HG03469 (cell line): ENCODE results near the gene MED22.
"Not testable (repeated sequence)": the region's sequence is repeated elsewhere in the genome, so short reads cannot be mapped to it uniquely, and the experiment has no call there.

Experiments used
- ATAC-seq: cut with Tn5 transposase; IDR thresholded peaks from one replicate; pipeline ENCODE4 v1.9.1; 2021; ENCODE audit warnings: mild to moderate bottlenecking, moderate library complexity, moderate number of reproducible peaks; ENCODE audit not compliant: unreplicated experiment

Gene MED22

DNA sequence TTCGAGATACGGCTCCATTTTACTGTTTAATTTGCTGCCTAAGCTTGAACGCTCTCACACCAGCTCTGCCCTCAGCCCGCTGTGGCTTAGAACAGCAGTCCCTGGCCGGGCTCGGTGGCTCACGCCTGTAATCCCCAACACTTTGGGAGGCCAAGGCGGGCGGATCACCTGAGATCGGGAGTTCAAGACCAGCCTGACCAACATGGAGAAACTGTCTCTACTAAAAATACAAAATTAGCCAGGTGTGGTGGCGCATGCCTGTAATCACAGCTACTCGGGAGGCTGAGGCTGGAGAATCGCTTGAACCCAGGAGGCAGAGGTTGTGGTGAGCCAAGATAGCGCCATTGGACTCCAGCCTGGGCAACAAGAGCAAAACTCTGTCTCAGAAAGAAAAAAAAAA lies 29.3 kb upstream of the MED22 start:
- ATAC-seq: not testable (repeated sequence)

DNA sequence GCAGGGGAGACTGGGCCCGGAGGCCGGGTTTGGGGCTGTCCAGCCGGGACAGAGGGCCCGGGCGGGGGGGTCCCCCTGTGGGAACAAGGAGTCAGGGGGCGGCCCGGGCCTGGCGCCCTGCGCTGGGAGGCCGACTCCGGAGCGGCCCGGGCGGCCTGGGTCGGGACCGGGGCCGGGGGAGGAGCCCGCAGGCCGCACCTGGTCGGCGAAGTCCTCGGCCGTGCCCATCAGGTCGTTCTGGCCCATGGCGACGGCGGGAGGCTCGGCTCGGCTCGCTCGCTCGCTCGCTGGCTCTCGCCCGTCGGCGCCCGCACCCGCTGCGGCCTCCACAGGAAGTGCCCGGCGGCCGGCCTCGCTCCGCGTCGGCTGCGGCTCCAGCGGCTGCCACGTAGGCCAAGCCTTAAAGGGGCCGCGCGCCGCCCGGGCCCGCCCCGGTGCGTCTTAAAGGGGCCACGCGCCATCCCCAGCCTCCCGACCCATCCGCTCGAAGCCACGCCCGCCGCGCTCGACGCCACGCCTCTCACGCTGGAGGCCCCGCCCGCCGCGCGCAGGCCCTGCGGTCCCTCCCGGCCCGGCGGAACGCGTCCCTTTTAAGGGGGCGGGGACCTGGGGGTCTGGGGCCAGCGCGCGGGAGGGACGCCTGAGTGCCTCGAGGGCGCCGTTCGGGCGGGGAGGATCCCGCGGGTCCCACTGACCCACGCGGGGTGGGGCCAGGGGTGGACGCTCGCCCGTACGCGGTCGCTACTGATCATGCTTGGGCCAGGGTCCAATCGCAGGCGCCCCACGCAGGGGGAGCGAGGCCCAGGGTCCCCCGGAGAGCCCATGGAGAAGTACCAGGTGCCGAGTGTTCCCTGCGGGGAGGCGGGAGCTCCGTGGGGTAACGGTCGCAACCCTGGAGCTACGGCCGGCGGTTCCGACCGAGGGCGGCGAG lies 28.1 kb upstream of the MED22 start, which contains the start of the genes STKLD1 and SURF4:
Gene STKLD1 (plus strand): TSS at position 643 of the 931 bp plus-strand sequence. CDS start 108 bp downstream, at position 751.
Gene SURF4 (minus strand): TSS at position 337 of the 931 bp plus-strand sequence. CDS start 91 bp downstream, at position 246.
- ATAC-seq: peak; percentile 72

DNA sequence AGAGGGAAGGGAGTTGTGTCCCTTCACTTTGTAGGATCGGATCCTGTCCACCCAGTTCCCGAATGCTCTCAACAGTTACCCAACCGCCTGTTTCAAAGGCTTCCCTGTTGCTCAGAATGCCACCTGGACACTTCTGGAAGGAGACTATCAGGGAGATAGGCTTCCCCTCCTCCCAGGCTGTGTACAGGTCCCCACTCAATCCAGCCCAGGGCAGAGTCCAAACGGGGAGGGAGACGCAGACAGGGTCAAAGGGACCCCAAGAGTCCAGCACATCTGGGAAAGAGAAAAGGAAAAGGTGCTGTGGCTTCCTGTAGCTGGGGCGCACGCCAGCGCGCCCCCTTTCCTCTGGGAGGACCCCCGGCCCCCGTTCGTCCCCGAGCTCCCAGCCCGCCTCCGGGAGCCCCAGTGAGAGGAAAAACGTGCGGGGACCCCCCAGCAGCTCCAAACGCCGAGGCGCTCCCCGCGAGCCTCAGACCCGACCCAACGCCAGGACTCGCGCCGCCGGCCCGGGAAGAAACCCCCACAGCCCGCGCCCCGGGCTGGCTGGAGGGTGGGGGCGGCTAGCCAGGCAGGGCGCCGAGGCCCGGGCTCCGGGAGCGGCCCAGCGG lies 27.3 kb upstream of the MED22 start:
- no peak for ATAC-seq

DNA sequence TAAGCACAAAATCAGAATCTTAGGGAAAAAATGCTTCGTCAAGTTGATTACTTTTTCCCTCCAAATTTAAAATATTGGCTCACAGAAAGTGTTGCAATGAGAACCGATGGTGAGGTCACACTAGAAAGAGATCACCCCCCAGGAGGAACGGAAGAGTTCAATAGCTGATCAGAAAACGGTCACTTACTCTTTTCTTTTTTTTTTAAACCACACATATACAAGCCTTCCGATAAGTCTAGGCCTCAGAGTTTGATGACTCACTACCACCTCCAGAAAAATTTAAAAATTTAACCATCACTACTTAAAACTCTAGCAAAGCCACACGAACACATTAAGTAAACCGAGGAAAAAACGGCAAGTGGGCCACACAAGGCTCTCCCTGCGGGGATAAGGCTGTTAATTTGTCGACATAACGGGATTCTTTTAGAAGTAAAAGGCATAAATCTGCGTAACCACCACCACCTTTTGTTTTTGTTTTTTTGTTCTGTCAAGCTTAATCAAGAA lies 26.7 kb upstream of the MED22 start:
- no peak for ATAC-seq

DNA sequence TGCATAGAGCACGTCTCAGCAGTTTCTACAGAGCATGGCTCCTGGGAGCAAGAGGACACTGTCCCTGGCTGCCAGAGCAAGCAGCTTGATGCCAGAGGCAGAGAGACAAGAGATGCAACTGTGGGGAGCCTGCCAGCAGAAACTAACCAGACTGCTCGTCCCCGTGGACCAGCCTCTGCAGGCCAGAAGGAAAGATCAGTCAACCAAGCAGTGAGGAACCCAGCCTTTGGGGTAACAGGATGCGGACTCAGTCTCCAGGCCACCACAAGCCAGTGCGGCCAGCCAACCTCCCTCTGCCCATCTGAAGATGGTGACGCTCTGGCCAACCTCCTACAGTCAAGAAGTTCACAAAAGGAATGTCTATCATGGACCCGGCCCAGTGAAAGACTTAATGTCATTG lies 24.2 kb upstream of the MED22 start:
- ATAC-seq: no peak

DNA sequence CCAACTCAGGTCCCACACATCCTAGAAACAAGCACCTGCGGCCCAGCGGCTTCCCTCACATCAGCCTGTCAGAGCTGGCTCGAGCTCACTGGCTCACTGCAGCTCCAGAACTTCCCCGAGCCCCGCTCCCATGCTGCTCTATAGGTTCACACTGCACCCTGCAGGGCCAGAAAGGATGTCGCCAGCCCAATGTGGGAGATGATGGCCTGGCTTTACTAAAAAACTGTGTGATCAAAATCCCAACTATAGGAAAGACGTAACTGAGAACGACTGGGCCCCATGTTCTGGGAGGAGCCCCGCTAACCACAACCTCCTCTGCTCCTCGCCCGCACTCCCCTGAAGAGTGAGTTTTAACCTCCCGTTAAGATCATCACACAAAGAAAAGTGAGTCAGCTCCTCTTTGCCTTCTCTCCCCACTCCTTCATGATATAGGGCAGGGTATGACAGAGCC lies 23.4 kb upstream of the MED22 start:
- no peak for ATAC-seq

DNA sequence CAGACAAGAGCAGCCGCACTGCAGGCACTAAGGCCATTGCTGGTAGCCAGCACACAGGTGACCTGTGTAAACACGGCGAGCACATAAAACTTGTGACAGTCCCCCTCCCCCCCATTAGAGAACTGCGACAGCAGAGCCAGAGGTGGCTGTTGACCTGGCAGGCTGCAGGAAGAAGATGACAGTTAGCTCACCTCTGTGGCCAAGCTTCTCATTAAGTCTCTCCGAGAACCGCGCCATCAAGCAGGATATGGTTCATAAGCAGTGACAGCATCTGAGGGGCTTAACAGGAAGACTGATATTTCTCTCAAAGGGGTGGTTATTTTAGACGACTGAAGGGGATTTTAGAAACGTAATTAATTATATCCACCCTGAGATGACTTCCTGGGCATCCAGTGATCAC lies 22.8 kb upstream of the MED22 start:
- ATAC-seq: no peak

DNA sequence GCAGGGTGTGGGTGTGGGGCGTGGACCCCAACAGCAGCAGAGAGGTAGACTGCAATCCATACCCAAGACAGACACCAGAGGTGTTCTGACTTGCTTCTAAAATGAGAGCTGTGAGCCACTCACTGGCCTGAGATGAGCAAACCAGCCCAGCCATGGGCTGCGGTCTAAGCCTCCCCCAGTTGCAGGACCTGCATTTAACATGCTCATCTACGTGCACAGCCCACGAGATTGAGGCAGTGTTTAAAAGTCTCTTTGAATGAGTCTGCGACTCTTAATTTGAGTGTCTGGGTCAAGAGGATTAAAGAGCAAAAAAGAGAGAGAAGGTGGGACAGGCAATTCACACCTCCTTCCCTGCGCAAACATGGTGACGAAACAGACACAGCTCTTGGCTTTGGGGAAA lies 22.0 kb upstream of the MED22 start:
- no peak for ATAC-seq

DNA sequence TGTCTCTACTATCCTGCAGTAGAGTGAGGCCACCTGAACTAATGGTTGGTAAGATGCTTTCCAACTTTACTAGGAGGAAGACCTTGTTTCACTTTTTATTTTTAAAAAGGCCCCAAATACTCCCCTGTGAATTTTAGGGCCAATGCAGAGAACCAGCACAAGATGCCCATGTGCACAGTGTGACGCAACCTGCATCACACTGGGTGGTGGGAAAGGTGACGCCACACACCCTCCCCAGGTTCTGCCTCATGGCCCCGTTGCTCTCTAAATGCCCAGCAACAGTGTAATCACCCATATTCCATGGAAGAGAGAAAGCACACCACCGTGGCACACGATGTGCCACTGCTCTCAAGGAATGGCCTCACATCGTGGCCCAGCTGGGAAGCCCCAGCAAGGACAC lies 21.5 kb upstream of the MED22 start:
- ATAC-seq: no peak

DNA sequence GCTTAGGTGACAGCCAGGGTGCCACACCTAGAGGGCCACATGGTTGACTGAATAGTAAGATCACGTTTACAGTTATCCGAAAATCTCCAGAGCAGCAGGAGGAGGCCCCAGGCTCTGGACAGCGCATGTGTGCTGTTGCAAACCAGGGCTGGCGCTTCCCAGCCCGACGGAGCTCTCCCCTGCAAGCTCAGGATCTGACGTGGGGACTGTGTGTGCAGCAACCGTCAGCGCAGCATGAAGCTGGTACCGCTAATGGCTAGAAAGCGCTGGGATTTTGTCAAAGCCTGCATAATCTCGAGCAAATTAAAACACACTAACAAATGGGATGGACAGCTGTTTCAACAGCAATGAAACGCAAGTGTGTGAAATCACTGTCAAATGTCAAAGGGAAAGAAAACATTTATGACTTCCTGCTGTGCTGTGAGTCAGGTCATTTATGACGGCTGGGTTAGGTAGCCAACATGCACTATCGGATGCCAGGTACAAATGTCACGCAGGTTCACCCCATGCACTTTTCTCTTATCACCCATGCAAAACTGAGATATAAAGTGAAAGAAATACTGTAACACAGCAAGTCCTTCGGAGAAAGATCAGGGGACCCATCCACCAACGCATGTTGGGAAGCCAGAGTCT lies 20.4 kb upstream of the MED22 start:
- ATAC-seq: no peak

DNA sequence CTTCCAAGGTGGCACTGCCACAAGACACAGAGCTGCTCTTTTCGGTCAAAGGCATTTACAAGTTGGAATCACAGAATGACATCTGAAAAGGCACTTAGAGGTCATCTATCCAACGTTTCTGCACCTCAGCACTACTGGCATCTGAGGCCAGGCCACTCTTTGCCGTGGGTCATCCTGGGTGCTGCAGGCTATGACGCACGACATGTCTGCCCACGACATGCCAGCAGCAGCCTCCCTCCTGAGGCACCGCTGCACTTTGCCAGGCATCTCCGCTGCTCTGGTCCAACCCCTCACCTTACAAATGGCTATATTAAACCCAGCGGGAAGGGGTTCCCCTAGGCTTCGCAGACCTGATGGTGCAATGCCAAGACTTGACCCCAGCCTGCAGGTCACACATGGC lies 19.8 kb upstream of the MED22 start:
- no peak for ATAC-seq

DNA sequence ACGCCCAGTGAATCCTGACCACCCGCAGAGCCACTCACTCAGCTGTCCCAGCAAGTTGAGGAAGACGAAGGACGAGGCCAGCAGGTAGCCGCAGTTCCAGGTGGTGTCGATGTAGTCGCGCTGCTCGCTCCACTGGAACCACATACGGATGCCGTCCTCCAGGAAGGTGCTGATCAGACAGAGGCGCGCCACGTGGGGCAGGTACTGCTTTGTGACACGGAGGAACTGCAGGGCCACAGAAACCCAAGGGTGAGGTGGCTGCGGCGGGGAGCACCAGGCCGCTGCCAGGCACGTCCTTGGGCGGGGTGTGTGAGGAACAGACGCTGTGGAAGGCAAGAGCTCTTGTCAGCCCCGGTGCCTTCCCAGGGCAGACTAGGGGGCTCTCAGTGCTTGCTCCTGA lies 19.3 kb upstream of the MED22 start:
- no peak for ATAC-seq

DNA sequence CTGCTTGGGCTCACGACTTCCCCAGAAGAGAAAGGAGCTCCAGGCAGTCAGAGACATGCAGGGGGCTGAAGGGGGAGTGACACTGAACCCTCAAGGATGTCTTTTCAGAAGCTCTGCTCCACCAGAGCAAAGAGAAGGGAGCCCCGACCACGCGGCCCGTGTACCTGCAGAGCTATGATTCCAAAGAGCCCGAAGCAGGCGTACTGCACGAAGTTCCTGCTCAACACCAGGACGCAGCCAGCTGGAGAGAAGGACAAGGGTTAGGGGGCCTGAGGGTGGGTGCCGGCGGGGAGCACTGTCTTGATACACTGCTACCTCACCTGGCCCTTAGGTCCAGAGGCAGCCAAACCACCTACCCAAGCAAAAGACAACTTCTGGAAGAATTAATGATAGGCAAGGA lies 18.5 kb upstream of the MED22 start:
- ATAC-seq: no peak

DNA sequence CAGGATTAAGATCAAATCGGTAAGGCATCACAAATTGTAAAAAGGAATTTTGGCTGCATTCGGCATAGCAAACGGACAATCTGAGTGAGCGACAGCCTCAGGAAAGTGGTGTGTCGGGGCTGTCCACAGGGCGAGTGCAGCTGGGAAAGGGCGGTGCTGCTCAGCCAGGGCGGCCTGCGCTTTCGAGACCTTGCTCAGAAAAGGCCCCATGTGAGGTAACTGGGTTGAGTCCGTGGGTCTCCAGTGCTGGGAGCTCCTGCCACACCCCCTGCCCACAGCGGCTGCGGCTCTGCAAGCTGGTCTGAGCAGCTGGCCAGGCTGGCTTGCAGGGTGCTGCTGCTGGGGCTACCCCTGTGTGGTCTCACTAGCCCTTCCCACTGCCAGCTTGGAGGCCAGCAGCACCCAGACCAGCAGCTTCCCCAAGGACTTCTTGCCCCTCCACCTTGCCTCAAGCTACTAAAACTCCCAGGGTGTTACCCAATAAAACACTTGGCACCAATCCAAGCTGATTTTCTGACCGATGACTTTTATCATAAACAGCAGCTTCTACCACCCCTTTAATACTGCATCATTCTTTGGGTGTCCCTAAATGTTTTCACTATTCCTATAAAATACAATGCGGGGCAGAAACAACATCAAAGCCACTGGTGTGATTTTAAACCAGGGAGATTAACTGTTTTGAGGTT lies 14.6 kb upstream of the MED22 start:
- no peak for ATAC-seq

DNA sequence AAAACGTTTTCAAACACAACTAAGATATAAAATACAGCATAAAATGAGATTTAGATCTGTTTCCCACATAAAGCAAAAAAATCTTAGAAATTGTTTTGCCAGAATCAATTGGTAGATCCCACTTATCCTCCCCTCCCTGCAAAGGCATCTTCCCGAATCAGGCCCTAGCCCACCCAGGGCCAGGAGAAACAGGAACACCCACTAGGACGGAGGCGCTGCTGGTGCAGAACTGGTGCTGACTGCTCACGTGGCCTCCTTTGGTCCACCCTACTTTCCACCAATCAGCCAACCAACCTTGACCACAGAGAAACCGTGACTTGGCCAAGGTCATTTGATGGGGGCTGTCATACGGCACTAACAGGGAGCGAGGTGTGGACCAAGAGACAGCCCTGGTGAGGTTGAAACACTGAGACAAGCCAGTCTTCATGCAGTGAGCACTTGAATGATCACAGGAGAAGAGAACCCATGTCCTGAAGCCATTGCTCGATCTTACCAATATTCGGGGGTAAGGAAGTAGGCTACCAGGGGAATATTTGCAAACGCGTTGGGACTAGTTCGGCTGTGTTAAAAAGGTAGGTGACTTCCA lies 13.7 kb upstream of the MED22 start:
- ATAC-seq: no peak

DNA sequence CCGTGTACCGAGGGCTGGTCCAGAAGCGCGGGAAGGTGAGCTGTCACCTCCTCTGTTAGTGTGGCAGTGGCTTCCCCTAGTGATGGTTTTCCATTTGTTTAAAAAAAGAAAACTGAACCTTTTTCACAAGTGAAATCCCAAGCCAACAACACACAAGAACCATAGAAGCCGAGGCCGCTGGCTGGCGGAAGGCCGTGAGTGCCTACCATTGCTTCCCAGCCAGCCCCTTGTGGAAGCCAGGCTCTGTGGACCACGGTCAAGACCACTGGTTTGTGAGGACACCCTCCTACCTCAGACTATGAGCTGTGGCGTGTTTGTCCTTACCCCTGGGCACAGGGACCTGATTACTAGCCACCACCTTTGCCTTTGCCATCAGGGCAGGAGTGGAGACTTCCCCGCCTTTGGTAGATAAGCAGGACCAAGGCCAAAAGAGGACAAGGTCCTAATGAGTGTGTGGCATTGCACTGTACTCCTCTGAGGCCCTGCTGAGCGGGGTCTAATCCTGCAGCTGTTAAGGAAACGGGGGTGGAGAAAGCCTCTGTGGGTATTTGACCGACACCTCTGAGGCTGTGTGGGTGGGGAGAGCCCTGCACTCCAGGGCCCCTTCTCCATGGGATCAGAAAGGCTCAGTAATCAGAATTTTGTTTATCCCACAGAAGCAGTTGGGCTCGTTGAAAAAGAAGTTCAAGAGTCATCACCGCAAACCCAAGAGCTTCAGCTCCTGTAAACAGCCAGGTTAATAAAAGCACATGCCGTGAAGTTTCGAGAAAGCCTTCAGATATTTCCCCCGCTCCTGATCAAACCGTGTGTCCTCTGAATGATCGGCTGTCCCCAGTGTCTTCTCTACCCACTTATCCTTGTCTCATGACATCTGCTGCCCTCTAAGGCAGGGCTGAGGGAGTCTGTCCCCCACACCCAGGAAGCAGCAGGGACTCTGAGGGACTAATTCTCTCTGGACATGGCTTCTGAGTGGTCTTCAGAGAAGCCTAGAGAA lies 12.8 kb upstream of the MED22 start:
- no peak for ATAC-seq

DNA sequence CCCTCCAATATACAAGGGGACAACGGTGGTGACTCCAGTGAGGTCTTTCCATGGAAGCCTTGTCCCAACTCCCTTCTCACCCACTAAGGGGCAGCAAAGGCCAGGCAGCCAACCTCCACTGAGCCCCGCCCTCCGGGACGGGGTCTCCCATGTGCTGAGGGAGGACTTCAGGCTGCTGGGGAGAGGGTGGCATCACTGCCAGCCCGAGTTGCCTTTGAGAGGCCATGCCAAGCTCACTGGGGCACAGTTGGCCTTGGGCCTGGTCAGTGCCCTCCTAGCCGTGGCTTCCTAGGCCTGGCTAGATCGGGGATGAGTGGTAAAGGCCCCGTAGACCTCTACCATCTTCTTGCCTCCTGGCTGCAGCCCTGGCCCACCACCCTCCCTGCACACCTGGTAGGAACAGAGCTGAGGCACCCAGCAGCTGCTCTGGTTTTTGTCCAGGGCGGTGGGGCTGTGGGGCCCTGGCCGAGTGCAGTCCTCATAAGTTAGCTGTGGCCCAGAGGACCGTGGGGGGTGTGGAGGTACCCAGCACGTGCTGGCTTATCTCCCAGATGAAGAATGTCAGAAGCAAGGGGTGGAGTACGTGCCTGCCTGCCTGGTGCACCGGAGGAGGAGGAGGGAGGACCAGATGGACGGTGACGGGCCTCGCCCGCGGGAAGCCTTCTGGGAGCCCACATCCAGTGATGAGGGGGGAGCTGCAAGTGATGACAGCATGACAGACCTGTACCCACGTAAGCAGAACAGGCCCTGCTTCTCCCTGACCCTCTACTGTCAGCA lies 11.7 kb upstream of the MED22 start:
- ATAC-seq: no peak

DNA sequence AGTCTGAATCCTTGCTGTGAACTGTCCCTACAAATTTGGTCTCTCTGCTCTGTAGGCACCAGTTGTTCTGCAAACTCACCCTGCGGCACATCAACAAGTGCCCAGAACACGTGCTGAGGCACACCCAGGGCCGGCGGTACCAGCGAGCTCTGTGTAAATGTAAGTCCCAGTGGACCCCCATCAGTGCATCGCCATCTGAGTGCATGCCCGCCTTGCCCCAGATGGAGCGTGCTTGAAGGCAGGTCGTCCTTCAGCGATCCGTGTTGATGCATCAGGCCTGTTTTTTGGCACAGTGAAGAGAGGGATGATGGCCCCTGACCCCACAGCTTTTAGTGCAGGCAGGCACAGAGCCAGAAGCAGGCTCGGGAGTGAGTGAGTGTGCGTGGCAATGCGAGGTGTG lies 9.7 kb upstream of the MED22 start:
- ATAC-seq: no peak
